OCI-LY3 (cell line): ENCODE results near the gene EDAR.

Experiments used
- CTCF ChIP-seq: fragments of 200-600, 300-600 bp; sonication (generic); IDR thresholded peaks from 2 replicates; pipeline ENCODE4 v1.5.1; 2014; ENCODE audit warnings: antibody characterized with exemption, low read length, low read depth
- EZH2phosphoT487 ChIP-seq: fragments of 200-600 bp; shearing (Covaris generic); IDR thresholded peaks from 2 replicates; pipeline ENCODE4 v1.6.1; 2018; ENCODE audit warnings: antibody characterized with exemption, mixed run types, low read depth

- TF ChIP-seq CTCF: no peak
- no peak for TF ChIP-seq EZH2phosphoT487
Measured at GRCh38 chr2:108958002-108958401, 31.0 kb downstream of the EDAR start.
